Osteocyte (in vitro differentiated cells): ENCODE measurements around the gene ABLIM2. TPM values are rescaled to one million over a fixed set of nuclear protein-coding genes. Genes with fewer than 3 reads are reported as not detected.

Experiments
- DNase-seq: peaks from one replicate; pipeline ENCODE4 v3.0.0; 2021; ENCODE audit warnings: mixed read lengths; ENCODE audit not compliant: unreplicated experiment; ENCODE audit errors: extremely low spot score
- H3K27ac Mint-ChIP-seq: one replicate; pipeline ENCODE4 v1.8.0; 2021; ENCODE audit warnings: mild to moderate bottlenecking, mixed read lengths; ENCODE audit not compliant: unreplicated experiment
- H3K27me3 Mint-ChIP-seq: one replicate; pipeline ENCODE4 v1.8.0; 2021; ENCODE audit warnings: mixed read lengths; ENCODE audit not compliant: unreplicated experiment
- H3K36me3 Mint-ChIP-seq: one replicate; pipeline ENCODE4 v1.8.0; 2021; ENCODE audit warnings: mixed read lengths; ENCODE audit not compliant: unreplicated experiment
- H3K4me1 Mint-ChIP-seq: one replicate; pipeline ENCODE4 v1.8.0; 2021; ENCODE audit warnings: mixed read lengths; ENCODE audit not compliant: unreplicated experiment
- H3K4me3 Mint-ChIP-seq: one replicate; pipeline ENCODE4 v1.8.0; 2021; ENCODE audit warnings: mild to moderate bottlenecking, moderate library complexity, mixed read lengths; ENCODE audit not compliant: unreplicated experiment
- H3K9me3 Mint-ChIP-seq: one replicate; pipeline ENCODE4 v1.8.0; 2021; ENCODE audit warnings: mixed read lengths; ENCODE audit not compliant: unreplicated experiment
- CTCF ChIP-seq: fragments of 200-600 bp; sonication (generic); IDR thresholded peaks from 2 replicates; pipeline ENCODE4 v1.5.0; 2021; ENCODE audit warnings: antibody characterized with exemption, mild to moderate bottlenecking, moderate library complexity
- total RNA-seq: library from RNA; stranded (reverse); gene quantifications from 2 replicates; pipeline ENCODE4 v1.2.1, GENCODE V29; 2021

Gene ABLIM2
- total RNA-seq, 1 donor from 2014 or later, result 0.24 TPM

- H3K36me3 Mint-ChIP-seq, result no peaks in the 10 kb centered on the region
- peaks cover 4% of the 10 kb centered on the region for H3K9me3 Mint-ChIP-seq
- no peak overlapping the region for H3K4me3 Mint-ChIP-seq
- peaks cover 43% of the 10 kb centered on the region for H3K27me3 Mint-ChIP-seq
- H3K4me1 Mint-ChIP-seq, result no peaks in the 10 kb centered on the region
- no peak for DNase-seq
- no peak for TF ChIP-seq CTCF
- H3K27ac Mint-ChIP-seq, result no peak overlapping the region
These were observed 21.5 kb downstream of the ABLIM2 start for GRCh38 chr4:8136972-8137710.

DNA sequence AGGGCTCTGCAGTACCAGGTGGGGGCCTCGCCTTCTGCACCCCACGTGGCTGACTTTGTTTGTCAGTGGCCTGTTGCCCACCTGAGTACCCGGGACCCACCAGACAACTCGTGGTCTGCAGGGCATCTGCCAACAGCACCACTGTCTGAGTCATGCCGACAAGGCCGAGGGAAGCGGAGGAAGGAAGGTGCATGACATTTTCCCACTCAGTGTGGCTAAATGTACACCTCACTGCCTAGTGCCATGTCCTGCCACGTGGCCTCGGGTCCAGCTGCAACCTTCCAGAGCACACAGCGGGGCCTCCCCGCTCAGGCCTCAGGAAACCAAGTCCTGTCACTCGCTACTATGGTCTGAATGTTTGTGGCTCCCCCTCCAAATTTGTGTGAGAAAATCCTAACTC is 22.1 kb downstream of the ABLIM2 start:
- DNase-seq, result no peak
- TF ChIP-seq CTCF, result no peak

GRCh38 chr4:8135666-8136065 is 22.9 kb downstream of the ABLIM2 start:
- no peak for TF ChIP-seq CTCF
- Mint-ChIP-seq H3K9me3 (peaks cover 4% of the 10 kb centered on the region), H3K27me3 (peaks cover 51% of the 10 kb centered on the region)

More for the DNA sequence above, 22.1 kb downstream of the ABLIM2 start:
- Mint-ChIP-seq H3K4me1 (no peaks in the 10 kb centered on the region), H3K4me3 (no peak overlapping the region), H3K27ac (no peak overlapping the region), H3K9me3 (peaks cover 4% of the 10 kb centered on the region), H3K36me3 (no peaks in the 10 kb centered on the region), H3K27me3 (peaks cover 43% of the 10 kb centered on the region)

DNA sequence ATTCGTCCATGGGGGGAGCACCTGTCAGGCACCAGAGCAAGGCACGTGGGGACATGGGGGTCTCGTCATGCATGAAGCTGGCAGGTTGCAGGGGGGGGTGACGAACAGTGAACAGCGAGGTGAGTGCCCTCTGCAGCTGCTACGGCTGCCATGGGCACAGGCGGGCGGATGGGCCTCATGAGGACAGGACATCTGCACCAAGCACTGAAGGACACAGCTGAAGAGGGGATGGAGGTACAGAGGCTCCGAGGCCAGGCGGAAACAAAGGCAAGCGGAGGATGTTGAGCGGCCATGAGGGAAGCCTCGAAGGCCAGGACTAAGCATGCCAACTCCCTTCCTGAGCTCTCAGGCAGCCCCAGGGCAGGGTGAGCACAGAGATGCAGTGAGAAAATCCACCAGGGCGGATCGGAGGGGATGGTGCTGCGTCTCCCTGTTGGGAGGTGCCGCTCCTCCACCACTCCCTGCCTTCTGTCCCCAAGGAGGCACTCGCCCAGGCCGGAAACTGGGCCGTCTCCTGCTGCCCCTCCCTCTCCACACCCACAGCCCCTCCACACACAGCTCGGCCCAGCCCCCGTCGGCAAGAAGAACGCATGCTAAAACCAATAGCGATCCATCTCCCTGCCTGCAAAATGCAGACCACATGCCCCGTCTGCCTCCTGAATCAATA is 24.6 kb downstream of the ABLIM2 start:
- Mint-ChIP-seq H3K27me3 (peaks cover 52% of the 10 kb centered on the region), H3K27ac (no peak overlapping the region), H3K36me3 (no peaks in the 10 kb centered on the region), H3K4me3 (no peak overlapping the region), H3K9me3 (peaks cover 4% of the 10 kb centered on the region), H3K4me1 (no peaks in the 10 kb centered on the region)
- no peak for DNase-seq
- TF ChIP-seq CTCF, result no peak

More at GRCh38 chr4:8135666-8136065, 22.9 kb downstream of the ABLIM2 start:
- Mint-ChIP-seq H3K4me3 (no peak overlapping the region), H3K4me1 (no peaks in the 10 kb centered on the region), H3K36me3 (no peaks in the 10 kb centered on the region), H3K27ac (no peak overlapping the region)
- DNase-seq, result no peak

DNA sequence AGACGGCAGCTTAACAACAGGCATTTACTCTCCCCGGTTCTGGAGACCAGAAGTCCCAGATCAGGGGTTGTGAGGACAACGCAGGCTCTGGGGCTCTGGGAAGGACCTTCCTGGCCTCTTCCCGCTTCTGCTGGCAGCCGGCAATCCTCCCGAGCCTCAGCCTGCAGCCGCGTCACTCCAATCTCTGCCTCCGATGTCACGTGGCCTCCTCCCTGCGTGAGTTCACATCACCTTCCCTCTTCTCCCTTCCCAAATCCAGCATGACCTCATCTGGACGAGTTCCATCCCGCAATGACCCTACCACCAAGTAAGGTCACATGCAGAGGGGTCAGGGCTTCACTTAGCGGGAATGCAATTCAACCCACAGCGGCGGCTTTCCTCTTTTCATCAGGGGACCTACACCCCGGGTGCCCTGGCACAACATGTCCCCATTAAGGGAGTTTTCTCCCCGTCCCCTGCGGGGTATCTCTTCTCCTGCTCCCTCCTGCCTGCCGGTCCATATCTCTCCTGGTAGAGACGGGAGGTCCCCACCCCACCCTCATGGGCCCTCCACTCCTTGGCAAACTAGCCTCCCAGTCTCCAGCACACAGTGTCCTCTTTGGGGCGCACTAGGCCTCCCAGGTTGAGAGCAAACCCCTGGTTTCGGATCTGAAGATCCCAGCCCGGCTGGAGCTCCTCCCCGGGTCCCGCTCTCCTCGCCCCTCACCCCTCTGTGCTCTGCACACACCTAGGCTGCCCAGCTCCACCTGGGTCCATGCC is 25.5 kb downstream of the ABLIM2 start:
- Mint-ChIP-seq H3K27me3 (peaks cover 48% of the 10 kb centered on the region), H3K4me1 (peaks cover 3% of the 10 kb centered on the region), H3K9me3 (peaks cover 4% of the 10 kb centered on the region), H3K4me3 (no peak overlapping the region), H3K27ac (no peak overlapping the region), H3K36me3 (no peaks in the 10 kb centered on the region)
- no peak for DNase-seq
- no peak for TF ChIP-seq CTCF
